Smooth muscle cell of the brain vasculature (primary cell): ENCODE measurements around the gene CLMN.

Experiments used
- DNase-seq: peaks from one replicate; pipeline ENCODE4 v3.0.0-alpha.2; 2012; ENCODE audit warnings: low read depth, low spot score

Gene CLMN

DNA sequence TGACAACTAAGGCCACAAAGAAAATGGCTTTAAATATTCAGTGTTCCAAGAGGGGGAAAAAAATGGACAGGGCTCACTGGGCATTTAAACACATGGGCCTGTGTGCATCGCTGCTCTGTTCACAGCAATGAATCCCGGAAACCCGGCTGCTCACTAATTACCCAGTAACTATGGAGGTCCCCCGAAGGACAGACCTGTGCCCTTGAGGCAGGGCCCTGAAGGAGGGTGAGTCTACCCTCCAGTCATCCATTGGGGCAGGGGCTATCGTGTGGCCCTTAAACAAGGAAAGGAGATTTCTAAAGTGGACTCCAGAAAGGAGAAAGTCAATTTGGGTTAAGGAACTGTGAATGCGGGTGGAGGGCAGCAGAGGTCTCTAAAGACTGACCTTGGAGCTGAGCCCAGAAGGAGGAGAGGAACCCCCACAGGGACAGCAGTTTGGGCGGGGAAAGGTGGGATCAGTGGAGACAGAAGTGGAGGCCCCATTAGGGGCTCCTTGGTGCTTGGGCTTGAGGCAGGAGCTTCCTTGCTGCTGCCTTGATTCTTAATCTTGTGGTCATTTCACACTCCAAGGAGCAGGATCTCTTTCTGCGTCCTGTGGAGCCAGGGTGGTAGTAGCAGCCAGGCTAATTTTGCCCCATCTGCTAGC, 1.4 kb upstream of the CLMN start:
- no peak for DNase-seq

DNA sequence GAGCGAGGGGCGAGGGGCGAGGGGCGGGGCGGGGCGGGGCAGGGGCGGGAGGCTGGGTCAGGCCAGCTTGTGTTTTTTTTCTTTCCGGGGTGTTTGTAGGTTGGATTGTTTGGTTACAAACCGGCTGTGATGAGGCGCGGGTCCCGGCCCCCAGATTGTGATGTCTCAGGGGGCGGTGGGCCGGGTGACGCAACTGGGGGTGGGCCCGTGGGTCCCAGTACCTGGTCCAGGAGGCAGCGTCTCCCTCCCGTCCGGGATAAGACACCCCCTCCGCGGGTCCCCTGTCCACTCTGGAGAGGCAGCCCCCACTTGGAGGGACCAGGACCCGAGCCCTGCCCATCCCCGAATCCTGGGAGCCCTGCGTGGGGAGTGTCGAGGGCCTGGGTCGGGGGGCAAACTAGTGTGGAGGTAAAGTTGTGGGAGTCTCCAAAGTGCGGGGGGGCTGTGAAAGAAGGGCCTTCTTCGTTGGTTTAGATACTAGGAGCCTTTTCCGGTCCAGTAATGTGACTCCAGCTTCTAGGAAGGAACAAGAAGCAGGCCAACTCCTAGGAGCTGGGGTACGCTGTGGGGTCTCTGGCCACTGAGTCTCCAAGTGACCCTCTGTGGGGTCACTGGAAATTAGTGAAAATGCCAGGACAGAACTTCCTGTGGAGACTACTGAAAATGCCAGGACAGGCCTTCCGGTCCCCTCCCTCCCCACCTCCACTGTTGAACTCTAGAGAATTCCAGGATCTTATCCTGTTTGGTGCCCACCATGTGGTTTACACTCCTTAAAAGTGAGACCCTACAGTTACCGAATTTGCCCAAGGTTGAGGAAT, 579 bp upstream of the CLMN start:
- no peak for DNase-seq

DNA sequence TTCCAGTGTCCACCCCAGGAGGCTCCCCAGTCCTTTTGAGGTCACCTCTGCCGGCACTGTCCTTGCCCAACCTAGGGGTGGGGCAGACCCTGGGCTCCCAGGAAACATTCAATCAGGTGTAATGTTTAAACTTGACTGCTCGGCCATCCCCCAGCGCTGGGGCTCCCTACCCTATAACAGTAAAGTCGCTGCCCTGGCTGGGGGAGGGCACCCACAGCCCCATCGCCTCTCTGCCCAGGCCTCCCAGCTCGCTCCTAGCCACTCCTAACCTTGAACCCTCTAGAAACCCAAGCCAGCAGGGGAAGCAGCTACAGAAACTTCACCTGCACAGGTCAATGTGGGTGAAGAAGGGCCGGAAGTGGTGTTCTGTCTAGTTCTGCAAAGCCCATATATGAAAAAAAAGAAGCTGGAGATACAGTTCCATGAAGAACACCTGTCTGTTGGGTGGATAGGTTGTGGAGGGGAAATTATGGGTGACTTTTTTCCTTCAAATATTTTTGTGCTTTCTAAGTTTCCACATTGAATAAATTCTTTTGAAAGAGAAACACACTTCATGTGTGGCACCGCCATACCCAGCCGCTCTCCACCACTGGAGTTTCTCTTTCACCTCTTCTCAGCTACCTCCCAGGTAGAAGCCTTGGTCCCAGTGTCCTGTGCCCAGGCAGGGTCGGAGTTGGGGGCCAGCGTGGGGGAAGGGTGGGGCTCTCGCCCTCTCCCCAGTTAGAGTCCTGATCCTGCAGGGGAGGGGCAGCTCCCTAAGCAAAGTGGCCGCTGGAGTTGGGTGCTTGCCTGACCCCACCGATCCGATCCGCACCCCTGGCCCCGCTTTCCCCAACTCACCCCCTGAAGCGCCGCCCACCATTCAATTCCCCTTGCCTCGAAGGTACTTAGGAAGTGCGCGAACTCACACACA, 1.1 kb downstream of the CLMN start:
- no peak for DNase-seq

DNA sequence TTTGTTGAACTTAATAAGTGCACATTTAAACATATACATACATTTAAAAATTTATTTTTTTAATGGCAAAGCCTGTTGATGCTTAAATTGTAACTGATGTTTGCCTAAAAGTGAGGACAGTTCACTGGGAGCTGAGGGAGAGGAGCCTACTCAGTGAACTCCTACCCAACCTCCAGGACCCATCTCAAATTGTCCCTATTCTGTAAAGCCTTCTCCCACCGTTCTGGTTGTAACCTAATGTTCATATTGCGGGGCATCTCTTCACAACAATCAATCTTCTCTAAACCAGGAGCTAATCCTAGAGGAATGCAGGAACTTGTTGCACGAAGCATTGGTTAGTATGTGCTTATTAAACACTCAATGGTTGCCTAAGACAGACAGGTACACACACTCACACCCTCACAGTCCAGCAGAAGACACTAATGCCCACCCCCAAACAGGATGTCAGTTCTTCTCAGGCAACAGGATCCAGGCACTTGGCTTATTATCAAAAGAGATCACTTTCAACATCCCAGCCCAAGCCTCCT, 1.8 kb downstream of the CLMN start:
- DNase-seq = no peak

DNA sequence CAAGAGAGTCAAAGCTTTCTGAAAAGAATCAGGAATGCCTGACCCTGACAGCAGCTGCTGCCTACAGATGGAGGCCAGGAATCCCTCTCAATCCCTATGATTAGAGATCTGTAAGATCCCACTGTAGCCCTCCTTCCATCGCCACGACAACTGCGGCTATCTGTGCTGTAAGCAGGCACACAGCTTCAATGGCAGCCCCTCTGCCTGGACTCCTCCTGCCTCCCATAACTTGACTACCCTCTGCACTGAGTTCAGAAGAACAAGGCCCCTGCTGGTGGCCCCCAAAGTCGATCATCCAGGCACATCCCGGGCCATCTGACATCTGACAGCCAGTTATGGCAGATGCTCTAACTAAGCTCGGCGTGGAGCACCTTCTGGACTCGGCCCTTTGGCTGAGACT, 2.9 kb downstream of the CLMN start:
- no peak for DNase-seq

DNA sequence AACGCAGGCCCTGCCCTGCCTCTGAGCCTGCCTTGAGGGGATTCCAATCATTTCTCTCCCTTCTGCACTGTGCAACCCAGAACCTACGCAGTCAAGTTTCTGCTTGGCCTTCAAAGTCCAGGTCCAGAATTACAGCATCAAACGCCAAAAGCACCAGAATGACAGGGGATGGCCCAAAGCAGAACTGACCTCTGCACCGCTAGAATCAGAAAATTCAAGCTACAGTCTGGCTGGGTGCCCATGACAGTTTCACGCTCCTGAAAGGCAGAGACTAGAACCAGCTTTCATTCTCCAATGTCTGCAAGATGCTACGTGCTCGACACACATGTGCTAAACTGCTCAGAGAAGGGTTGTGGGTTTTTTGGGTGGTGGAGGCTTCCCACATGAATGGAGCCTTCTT, 4.1 kb downstream of the CLMN start:
- no peak for DNase-seq

DNA sequence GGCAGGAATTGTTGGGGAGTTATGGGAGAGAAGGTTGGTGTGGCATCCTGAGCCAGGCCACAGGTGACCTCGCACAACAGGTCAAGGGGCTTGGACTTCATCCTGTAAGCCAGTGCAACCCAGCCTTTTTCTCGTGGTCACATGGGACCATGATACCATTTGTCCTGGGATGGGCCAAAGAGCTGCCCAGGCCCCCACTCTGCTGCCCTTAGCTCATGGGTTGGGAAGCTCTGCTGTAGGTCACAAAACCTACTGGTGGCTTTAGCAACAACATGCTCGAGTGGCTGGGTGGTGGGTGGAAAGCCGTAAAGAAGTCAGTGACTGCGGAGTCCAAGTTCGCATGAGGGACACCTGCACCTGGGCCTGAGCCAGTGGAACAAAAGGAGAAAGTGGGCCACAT, 4.6 kb downstream of the CLMN start:
- DNase-seq = no peak

DNA sequence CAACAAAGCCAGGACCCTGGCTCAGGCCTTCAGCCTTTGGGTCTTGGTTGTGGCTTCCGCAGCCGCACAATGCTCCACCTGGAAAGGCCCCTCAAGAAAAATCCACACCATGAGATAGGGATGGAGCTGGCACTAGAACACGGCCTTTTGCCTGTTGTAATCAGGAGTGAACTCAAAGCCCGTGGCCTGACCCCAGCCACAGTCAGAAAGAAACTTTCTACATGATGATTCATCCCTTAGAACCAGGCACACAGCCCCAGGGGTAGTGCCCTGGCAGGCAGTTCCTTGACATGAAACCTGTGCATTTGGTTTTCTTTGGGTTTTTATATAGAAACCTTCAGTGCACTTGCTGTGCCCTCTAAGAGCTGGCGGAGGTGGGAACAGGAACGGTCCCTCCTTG, 5.1 kb downstream of the CLMN start:
- DNase-seq = no peak

DNA sequence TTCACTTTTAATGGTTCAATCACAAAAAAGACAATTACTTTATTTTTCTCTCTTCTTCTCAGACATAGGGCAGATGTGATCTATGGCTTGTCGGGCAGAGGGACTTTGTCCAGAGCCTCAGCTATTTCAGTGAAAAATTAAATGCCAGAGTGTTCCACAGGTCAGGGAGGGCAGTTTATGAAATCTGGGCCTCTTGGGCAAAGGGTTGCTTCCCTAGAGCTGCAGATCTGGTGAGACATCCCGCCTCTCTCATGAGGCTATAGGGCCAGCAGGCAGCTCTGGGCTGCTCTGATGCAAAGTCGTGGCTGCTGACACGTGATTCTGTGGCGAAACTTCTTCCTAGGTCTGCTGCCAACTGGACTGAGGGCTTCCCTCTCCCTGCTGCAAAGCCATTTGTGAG, 6.0 kb downstream of the CLMN start:
- no peak for DNase-seq

DNA sequence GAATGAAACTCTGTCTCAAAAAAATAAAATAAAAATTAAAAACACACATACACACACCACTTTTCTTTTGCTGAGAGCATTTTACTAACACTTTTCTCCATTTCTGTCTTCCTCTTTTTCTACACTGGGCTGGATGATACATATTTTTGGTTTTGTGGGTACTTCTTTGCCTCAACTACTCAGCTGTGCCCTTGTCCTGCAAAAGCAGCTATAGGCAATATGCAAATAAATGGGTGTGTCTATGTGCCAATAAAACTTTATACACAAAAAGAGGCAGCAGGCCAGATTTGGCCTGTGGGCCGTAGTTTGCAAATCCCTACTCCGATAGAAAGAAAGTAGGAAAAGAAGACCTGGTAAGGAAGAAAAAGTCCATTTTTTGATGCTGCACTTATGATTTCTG, 6.5 kb downstream of the CLMN start:
- DNase-seq = no peak

DNA sequence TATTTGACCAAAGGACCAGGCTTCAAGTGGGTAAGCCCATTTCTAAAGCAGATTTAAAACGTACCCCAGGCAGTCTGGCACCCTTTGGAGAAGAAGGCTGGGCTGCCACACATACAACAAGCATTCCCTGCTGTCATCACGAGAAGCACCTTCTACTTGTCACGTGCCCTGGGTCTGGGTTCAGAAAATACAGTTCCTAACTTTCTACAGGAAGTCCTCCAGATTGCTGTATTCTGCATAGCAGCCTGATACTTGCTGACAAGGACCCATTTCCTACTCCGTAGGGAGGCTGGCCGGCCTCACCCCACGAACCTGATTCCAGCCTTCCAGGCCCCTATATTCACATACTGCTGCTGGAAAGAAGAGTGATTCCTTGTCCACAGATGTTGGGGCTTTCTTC, 7.4 kb downstream of the CLMN start:
- DNase-seq = no peak

DNA sequence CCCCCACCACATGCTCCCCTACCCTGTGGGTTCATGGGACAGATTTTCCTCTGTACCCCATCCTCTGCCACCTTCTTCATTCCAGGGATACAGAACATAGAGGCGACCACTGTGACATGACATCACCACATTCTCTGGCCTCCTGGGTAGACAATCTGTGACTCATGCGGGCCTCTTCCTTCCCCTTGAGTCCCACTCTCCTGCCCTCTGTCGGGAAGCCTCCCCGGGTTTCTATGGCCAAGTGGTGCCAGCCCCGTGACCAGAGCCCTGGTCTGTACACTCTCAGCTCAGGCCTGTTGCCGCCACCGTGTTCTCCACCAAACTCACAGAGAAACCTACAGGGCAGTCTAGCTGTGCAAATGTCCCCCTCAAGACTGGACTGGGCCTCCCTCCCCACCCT, 8.0 kb downstream of the CLMN start:
- DNase-seq = no peak

DNA sequence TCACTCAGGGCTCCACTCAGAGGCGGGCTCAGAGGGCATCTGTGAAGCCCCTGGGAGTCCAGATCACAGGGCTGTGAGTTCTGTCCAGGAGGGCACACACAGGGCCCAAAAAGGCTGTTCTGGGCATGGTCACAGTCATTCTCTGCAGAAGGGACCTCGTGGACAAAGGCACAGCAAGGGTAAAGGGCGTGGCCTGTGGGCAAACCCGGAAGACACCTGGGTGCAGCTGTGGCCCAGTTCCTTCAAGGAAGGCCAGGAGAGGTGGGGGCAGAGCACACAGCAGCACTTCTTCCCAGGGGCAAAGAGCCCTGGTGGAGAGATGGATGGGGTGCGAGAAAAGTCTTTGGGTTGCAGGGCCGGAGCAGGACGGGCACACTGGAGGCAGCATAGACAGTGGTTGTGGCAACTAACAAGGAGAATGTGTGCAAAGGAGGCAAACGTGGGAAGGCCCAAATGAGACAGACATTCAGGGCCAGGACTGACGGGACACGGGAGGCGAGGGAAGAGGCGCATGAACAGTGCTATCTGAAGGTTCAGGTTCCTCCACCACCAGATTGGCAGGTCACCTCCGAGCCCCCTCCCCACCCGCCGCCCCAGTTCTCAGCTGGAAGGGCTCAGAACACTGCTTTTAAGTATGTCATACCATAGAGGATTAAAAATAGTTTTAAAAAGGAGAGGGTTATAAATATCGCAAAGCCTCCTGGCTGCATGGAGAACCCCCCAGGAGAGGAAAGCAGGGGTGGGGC, 8.9 kb downstream of the CLMN start:
- DNase-seq = no peak

DNA sequence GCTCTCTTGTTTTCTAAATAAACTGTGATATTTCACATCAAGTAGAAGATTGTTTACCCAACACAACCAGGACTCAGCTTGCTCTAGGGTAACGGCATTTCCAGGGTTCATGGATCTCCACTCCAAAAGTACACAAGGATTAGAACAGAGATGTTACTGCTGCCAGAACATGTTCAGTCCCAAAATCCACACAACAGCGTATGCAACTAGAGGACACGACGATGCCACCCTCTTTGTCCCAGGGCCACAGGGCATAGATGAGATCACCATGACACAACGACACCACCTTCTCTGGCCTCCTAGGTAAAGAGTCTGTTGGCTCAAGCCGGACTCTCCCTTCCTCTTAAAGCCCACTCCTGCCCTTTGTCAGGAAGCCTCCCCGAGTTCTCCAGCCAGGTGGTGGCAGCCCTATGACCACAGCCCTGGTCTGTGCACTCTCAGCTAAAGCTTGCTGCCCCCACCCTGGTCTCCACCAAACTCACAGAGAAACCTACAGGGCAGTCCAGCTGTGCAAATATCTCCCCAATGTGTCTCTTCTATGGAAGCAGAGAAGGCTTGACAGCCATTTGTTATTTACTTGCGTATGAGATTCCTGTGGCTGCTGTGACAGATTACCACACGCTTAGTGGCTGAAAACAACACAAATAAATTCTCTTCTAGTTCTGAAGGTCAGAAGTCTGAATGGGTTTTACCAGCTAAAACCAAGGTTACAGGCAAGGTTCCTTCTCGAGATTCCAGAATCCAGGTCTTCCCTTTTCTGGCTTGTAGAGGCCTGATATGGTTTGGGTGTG, 10.3 kb downstream of the CLMN start:
- DNase-seq = no peak

DNA sequence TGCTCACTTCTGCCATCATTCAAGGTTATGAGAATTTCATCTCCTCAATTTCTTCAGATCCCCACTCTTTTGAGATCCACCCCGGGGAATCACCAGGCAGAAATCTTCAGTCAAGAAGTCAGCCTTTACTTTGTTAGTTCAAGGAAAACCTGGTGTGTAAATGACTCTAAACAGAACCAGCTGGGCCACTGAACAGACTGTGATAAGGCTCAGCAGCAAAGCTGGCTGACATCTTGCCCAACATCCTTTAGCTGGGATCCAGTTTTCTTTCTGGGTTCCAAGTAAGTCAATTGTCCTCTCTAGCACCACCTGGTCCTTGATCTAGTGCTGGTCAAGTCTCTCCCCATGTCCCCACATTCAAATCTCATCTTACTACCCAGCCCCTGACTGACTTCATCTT, 11.6 kb downstream of the CLMN start:
- DNase-seq = no peak

DNA sequence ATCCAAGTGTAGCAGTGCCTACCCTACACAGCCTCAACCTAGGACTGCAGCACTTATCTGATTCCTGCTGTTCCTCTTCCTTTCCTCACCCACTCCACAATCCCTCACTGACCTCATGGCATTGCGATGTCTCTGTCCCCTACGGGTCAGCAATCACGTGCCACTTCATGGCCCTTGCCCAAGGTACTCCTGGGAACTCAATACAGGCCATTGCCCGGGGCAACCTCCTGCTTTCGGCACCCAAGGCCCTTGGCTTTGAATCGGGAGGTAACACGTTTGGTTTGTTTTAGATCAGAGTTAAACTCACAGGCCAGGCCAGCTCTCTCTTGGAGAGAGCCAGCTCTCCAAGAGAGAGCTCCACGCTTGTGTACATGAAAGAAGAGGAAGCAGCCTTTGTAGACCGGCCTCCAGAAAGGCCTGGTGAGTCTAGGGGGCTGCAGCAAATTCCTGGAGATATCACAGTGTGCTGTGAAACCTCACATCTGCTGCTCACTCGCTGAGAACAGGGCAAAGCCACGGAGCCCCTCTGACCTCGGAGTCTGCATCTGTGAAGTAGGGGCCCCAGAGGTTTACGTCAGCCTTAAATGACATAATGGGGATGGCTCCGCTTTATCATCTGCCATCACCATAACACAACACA, 12.2 kb downstream of the CLMN start:
- no peak for DNase-seq

DNA sequence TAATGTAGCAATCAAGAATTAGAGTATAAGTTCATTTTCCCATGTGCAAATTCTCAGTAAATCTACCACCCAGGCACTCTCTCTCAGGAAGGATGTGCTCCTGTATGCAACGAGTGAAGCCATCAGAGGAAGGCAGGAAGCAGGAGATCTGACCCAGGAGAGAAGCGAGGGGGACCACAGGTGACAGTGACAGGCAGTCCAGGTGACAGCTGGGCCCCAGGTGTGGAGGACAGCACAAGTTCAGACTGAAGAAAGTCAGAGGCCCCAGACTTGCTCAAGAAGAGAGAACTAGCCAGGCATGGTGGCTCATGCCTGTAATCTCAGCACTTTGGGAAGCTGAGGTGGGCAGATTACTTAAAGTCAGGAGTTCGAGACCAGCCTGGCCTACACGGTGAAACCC, 13.8 kb downstream of the CLMN start:
- DNase-seq = no peak

DNA sequence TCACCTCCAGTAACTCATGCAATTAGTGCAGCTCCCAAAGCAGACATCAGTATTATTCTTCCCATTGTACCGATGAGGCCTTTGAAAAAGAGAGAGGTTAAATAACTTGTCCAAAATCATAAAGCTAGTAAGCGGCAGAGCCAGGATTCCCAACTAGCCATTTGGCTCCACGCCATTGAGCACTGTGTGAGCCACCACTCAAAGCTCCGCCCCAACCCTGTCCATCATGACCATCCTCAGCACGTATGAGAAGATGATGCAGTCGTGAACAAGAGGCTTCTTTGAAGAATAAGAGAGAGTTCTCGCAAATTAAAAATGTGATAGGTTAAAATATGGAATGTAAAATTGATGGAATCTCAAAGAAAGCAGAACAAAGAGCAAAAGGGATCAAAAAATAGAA, 14.6 kb downstream of the CLMN start:
- no peak for DNase-seq

DNA sequence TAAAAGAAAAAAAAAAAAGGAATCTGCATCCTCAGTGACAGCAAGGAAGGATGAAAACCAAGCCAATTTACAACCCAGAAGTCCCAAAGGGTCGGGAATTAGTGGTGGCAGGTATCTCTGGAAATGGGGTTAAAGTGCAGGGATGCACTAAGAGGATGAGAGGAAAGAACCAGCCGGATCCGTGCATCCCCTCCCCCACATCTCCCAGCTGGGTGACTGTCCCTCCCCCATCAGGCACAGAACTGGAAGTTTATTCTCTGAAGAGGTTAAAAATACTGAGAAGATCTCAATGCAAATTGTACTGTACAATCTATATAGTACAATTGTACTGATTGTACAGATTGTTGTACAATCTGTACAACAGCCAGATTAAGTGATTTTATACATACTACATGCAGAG, 15.4 kb downstream of the CLMN start:
- no peak for DNase-seq

DNA sequence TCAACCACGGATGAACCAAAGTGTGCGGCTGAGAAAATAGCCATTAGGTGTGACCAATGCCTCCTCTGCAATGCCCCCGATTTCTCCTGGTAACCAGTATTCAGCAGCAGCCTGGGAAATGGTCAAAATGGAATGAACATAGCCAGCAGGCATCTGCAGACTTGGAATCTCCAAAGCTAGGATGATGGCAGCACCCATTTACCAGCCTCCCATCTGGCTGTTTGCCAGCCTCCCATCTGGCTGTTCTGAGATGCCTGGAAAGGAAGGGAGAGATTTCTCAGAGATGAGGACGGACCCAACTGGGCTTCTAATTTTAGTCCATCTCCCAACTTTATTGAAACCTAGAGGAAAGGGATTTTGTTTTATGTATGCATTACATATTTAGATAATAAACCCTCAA, 16.2 kb downstream of the CLMN start:
- DNase-seq = no peak
